ENCODE results near the gene KIRREL3. TPM values are rescaled to one million over a fixed set of nuclear protein-coding genes. Genes with fewer than 3 reads are reported as not detected.

KIRREL3 gene
- total and polyA plus RNA-seq, 2 of the 4 experiments (the other 2 are of a cell fraction) = 10.9 to 15.9 TPM

DNA sequence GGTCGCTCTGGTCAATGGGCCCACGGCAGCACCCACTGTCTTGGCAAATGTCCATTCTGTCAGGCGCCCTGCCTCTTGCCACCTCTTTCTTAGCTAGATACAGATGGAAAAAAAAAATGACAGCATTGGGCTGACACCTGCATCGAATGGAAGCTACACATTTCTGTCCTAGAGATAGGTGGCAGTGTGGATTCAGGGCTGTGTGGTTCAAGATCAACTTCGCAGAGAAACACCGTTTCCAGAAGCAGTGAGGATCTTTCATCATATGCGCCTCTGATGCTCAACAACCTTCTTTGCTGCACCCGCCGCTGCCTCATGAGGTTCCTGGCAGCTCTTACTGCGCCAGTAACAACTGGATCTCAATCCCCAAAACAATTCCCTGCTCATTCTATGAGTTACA is 236.3 kb downstream of the KIRREL3 start:
- no peaks in the 10 kb centered on the region for H3K27me3 ChIP-seq (ENCODE audit: control insufficient read depth, insufficient read depth, low read length)
- H3K9me3 ChIP-seq (ENCODE audit: control insufficient read depth, insufficient read depth, low read length) = no peaks in the 10 kb centered on the region
- H2BK120ac ChIP-seq (ENCODE audit: low read depth, low read length) = no peak overlapping the region
- H3K9me1 ChIP-seq (ENCODE audit: insufficient read depth, low read length) = no peaks in the 10 kb centered on the region
- H3K4ac ChIP-seq (ENCODE audit: low read depth, low read length) = no peak overlapping the region
- intact Hi-C loops (cut with micrococcal nuclease) = no loop called here
- H3K23ac ChIP-seq (ENCODE audit: low read depth, low read length) = no peak overlapping the region
- H2BK5ac ChIP-seq (ENCODE audit: low read depth, low read length, poor library complexity, severe bottlenecking) = no peak overlapping the region
- no peak for TF ChIP-seq RCOR1 (IDR thresholded peaks at IDR 0.05; ENCODE audit: insufficient replicate concordance, low read length)
- TF ChIP-seq SMC3 (IDR thresholded peaks at IDR 0.05; ENCODE audit: low read depth, low read length) = no peak
- TF ChIP-seq CHD1 (IDR thresholded peaks at IDR 0.05; ENCODE audit: low read depth, low read length) = no peak
- no peak for TF ChIP-seq FOS (IDR thresholded peaks at IDR 0.05; ENCODE audit: low read depth, low read length)
- TF ChIP-seq RAD21 (IDR thresholded peaks at IDR 0.05; ENCODE audit: low read length) = no peak
- TF ChIP-seq, protein P1, sequence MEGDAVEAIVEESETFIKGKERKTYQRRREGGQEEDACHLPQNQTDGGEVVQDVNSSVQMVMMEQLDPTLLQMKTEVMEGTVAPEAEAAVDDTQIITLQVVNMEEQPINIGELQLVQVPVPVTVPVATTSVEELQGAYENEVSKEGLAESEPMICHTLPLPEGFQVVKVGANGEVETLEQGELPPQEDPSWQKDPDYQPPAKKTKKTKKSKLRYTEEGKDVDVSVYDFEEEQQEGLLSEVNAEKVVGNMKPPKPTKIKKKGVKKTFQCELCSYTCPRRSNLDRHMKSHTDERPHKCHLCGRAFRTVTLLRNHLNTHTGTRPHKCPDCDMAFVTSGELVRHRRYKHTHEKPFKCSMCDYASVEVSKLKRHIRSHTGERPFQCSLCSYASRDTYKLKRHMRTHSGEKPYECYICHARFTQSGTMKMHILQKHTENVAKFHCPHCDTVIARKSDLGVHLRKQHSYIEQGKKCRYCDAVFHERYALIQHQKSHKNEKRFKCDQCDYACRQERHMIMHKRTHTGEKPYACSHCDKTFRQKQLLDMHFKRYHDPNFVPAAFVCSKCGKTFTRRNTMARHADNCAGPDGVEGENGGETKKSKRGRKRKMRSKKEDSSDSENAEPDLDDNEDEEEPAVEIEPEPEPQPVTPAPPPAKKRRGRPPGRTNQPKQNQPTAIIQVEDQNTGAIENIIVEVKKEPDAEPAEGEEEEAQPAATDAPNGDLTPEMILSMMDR (conservative IDR thresholded peaks at IDR 0.05; ENCODE audit: low read depth, low read length) = no peak
- no peak for TF ChIP-seq ELK1 (IDR thresholded peaks at IDR 0.05; ENCODE audit: borderline replicate concordance, low read depth, low read length)
- no peak for TF ChIP-seq BHLHE40 (IDR thresholded peaks at IDR 0.05; ENCODE audit: low read depth, low read length)
- TF ChIP-seq POLR2A (IDR thresholded peaks at IDR 0.05; ENCODE audit: low read depth, low read length) = no peak
- no peak for TF ChIP-seq CEBPB (IDR thresholded peaks at IDR 0.05; ENCODE audit: low read depth, low read length)
- no peak for TF ChIP-seq MXI1 (IDR thresholded peaks at IDR 0.05; ENCODE audit: borderline replicate concordance, low read depth, low read length)
- no peak overlapping the region for H3K4me2 ChIP-seq (ENCODE audit: low read depth, low read length)
- H4K20me1 ChIP-seq (ENCODE audit: insufficient read depth, low read length) = no peaks in the 10 kb centered on the region
- in situ Hi-C loops (cut with MboI; ENCODE audit: low sequenced_read_pairs) = no loop called here
- peak; percentile 12 for DNase-seq
- no peak overlapping the region for H3K14ac ChIP-seq (replicated peaks; ENCODE audit: low read depth, low read length)
- no peaks in the 10 kb centered on the region for H3K36me3 ChIP-seq (ENCODE audit: control insufficient read depth, insufficient read depth, low read length)
- H3K79me1 ChIP-seq (ENCODE audit: low read depth in 1 of 2, low read length in 2 of 2) = no peaks in the 10 kb centered on the region; a peak in 2 of 4 replicates
- H2AFZ ChIP-seq (replicated peaks; ENCODE audit: low read length, poor library complexity) = no peak overlapping the region
- no peak overlapping the region for H2AK5ac ChIP-seq (ENCODE audit: low read depth, low read length)
- WGBS, 2 experiments (ENCODE audit: extremely low coverage in 2 of 2, insufficient read length in 1 of 2) = 68% methylated on average over 3 of the region's 10 CpGs; no CpG with 5 or more reads in 1 of the 2 experiments
- no peak overlapping the region for H2AK9ac ChIP-seq (replicated peaks; ENCODE audit: low read depth, low read length, poor library complexity)
- no peak overlapping the region for H4K91ac ChIP-seq (ENCODE audit: insufficient read depth, low read depth, low read length)
- no TSS peak for BruUV-seq (replicated peaks)
- H3K56ac ChIP-seq (ENCODE audit: extremely low read depth, insufficient read depth, low read length) = no peak overlapping the region
- no peak overlapping the region for H2BK15ac ChIP-seq (ENCODE audit: low read depth, low read length)
- H3K4me3 ChIP-seq (ENCODE audit: insufficient read depth, low read depth, low read length) = no peak overlapping the region
- dilution Hi-C loops (cut with HindIII; ENCODE audit: low sequenced_read_pairs, unreplicated experiment) = no loop called here
- H3K9ac ChIP-seq (ENCODE audit: low read depth, low read length) = no peak overlapping the region
- H3K4me1 ChIP-seq (ENCODE audit: control insufficient read depth, insufficient read depth, low read length) = peaks cover 3% of the 10 kb centered on the region; the same call in 1 of the 2 replicates
- H3K18ac ChIP-seq (ENCODE audit: low read depth, low read length) = no peak overlapping the region
- CTCF ChIA-PET = no interaction called here
- H3K27ac ChIP-seq (ENCODE audit: insufficient read depth, low read length) = no peak overlapping the region
- no peak for ATAC-seq (ENCODE audit: low read depth)
- POLR2A ChIA-PET (ENCODE audit: unreplicated experiment) = no interaction called here
- no peak overlapping the region for H4K8ac ChIP-seq (ENCODE audit: low read depth in 2 of 2, low read length in 2 of 2)
- H2BK20ac ChIP-seq (ENCODE audit: low read depth, low read length) = no peak overlapping the region
- H4K5ac ChIP-seq (ENCODE audit: low read depth, low read length) = no peak overlapping the region

Measured in IMR-90 (cell line).